Breast epithelium (tissue), 4 donors: ENCODE results near the gene PIAS1. TPM values are rescaled to one million over a fixed set of nuclear protein-coding genes. Genes with fewer than 3 reads are reported as not detected.
"Not testable (repeated sequence)": the region's sequence is repeated elsewhere in the genome, so short reads cannot be mapped to it uniquely, and the experiment has no call there.

ENCODE experiments used
- DNase-seq, 2 donors: peaks; one replicate each; pipeline ENCODE4 v3.0.0-alpha.2; 2019; ENCODE audit warnings: low spot score in 2 of 2
- H3K27ac ChIP-seq, 2 donors: fragments of 200-600 bp; sonication (generic) in 1 of 2; one replicate each; pipeline ENCODE4 v1.5.1; 2016 to 2019; ENCODE audit warnings: mild to moderate bottlenecking in 1 of 2
- H3K27me3 ChIP-seq, 2 donors: fragments of 200-600 bp; sonication (generic) in 1 of 2; one replicate each; pipeline versions ENCODE4 v1.5.1 to v1.6.0; 2017 to 2019; ENCODE audit warnings: control low read depth in 1 of 2, mild to moderate bottlenecking in 1 of 2
- H3K36me3 ChIP-seq: fragments of 200-600 bp; one replicate; pipeline ENCODE4 v1.5.1; 2019
- H3K4me1 ChIP-seq, 2 donors: fragments of 200-600 bp; sonication (generic); one replicate each; pipeline ENCODE4 v1.5.1; 2016 to 2019; ENCODE audit warnings: control low read depth in 1 of 2
- H3K4me3 ChIP-seq, 3 donors: fragments of 200-600 bp; sonication (generic); 1 replicate in 2 of 3; 2 replicates in 1 of 3; pipeline ENCODE4 v1.5.1; 2016 to 2019; ENCODE audit warnings: mild to moderate bottlenecking in 3 of 3, moderate library complexity in 2 of 3
- H3K9me3 ChIP-seq, 2 donors: fragments of 200-600 bp; sonication (generic) in 1 of 2; one replicate each; pipeline ENCODE4 v1.5.1; 2016 to 2019; ENCODE audit warnings: control low read depth in 1 of 2
- POLR2A ChIP-seq: fragments of 450-650 bp; IDR thresholded peaks from one replicate; pipeline ENCODE4 v1.6.1; 2016; ENCODE audit warnings: antibody characterized with exemption, mild to moderate bottlenecking, moderate library complexity
- POLR2AphosphoS5 ChIP-seq, 3 donors: sonication (generic); formaldehyde crosslinking; IDR thresholded peaks; one replicate each; pipeline ENCODE4 v1.6.1; 2017; ENCODE audit warnings: antibody characterized with exemption in 3 of 3
- intact Hi-C: fragments of 100-400 bp; cut with DNase I; formaldehyde crosslinking; loops from one replicate; pipeline ENCODE4 v1.15.1; 2023; ENCODE audit warnings: low total_unique reads
- total RNA-seq, 3 donors: library from RNA; depleted of rRNA; stranded (reverse); fragments of >200 nt; gene quantifications; one replicate each; pipeline ENCODE4 v1.1.0, GENCODE V29; 2016
- TF ChIP-seq, protein P1 (sequence below), 3 donors: fragments of 450-650 bp; IDR thresholded peaks; one replicate each; pipeline ENCODE4 v1.5.1; 2016 to 2017; ENCODE audit warnings: antibody characterized with exemption in 3 of 3, mild to moderate bottlenecking in 3 of 3, moderate library complexity in 3 of 3

The PIAS1 gene
- total RNA-seq, 3 donors from 2014 or later: 43.9 to 77.4 (median 57.1) TPM

- intact Hi-C loops: no loop called here
- H3K27me3 ChIP-seq: no peaks in the 10 kb centered on the region
- no peaks in the 10 kb centered on the region for H3K36me3 ChIP-seq
- TF ChIP-seq POLR2A (no peak), POLR2AphosphoS5 (IDR thresholded peaks at IDR 0.05) (no peak)
- TF ChIP-seq, protein P1, sequence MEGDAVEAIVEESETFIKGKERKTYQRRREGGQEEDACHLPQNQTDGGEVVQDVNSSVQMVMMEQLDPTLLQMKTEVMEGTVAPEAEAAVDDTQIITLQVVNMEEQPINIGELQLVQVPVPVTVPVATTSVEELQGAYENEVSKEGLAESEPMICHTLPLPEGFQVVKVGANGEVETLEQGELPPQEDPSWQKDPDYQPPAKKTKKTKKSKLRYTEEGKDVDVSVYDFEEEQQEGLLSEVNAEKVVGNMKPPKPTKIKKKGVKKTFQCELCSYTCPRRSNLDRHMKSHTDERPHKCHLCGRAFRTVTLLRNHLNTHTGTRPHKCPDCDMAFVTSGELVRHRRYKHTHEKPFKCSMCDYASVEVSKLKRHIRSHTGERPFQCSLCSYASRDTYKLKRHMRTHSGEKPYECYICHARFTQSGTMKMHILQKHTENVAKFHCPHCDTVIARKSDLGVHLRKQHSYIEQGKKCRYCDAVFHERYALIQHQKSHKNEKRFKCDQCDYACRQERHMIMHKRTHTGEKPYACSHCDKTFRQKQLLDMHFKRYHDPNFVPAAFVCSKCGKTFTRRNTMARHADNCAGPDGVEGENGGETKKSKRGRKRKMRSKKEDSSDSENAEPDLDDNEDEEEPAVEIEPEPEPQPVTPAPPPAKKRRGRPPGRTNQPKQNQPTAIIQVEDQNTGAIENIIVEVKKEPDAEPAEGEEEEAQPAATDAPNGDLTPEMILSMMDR (IDR thresholded peaks at IDR 0.05): no peak
- DNase-seq: no peak
- no peak overlapping the region for H3K4me3 ChIP-seq
- H3K9me3 ChIP-seq: no peaks in the 10 kb centered on the region
- no peak overlapping the region for H3K27ac ChIP-seq
- no peaks in the 10 kb centered on the region for H3K4me1 ChIP-seq
Measured at GRCh38 chr15:68166847-68167246, 112.7 kb downstream of the PIAS1 start.

DNA sequence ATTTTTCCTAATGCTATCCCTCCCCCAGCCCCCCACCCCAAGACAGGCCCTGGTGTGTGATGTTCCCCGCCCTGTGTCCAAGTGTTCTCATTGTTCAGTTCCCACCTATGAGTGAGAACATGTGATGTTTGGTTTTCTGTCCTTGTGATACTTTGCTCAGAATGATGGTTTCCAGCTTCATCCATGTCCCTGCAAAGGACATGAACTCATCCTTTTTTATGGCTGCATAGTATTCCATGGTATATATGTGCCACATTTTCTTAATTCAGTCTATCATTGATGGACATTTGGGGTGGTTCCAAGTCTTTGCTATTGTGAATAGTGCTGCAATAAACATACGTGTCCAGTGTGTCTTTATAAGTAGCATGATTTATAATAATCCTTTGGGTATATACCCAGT, 117.9 kb downstream of the PIAS1 start:
- H3K4me1 ChIP-seq, intact Hi-C loops, H3K36me3 ChIP-seq, H3K27me3 ChIP-seq, H3K27ac ChIP-seq, H3K9me3 ChIP-seq, DNase-seq, H3K4me3 ChIP-seq: not testable (repeated sequence)

GRCh38 chr15:68173119-68173518, 119.0 kb downstream of the PIAS1 start:
- no peaks in the 10 kb centered on the region for H3K9me3 ChIP-seq
- no peak for DNase-seq
- H3K36me3 ChIP-seq: no peaks in the 10 kb centered on the region
- intact Hi-C loops: no loop called here
- H3K4me1 ChIP-seq: no peaks in the 10 kb centered on the region
- H3K4me3 ChIP-seq: no peak overlapping the region
- no peaks in the 10 kb centered on the region for H3K27me3 ChIP-seq
- TF ChIP-seq POLR2A: no peak
- TF ChIP-seq, protein P1 (IDR thresholded peaks at IDR 0.05): no peak
- TF ChIP-seq POLR2AphosphoS5 (IDR thresholded peaks at IDR 0.05): no peak
- H3K27ac ChIP-seq: no peak overlapping the region

GRCh38 chr15:68175526-68175925, 121.4 kb downstream of the PIAS1 start:
- Histone ChIP-seq H3K36me3 (no peaks in the 10 kb centered on the region), H3K4me1 (no peaks in the 10 kb centered on the region), H3K9me3 (no peaks in the 10 kb centered on the region), H3K27ac (no peak overlapping the region), H3K27me3 (no peaks in the 10 kb centered on the region), H3K4me3 (no peak overlapping the region)
- TF ChIP-seq, protein P1 (IDR thresholded peaks at IDR 0.05): no peak
- TF ChIP-seq POLR2A (no peak), POLR2AphosphoS5 (IDR thresholded peaks at IDR 0.05) (no peak)
- no peak for DNase-seq
- intact Hi-C loops: no loop called here

- no peak for DNase-seq
- Histone ChIP-seq H3K4me3 (no peak overlapping the region), H3K27me3 (no peaks in the 10 kb centered on the region), H3K27ac (no peak overlapping the region), H3K4me1 (no peaks in the 10 kb centered on the region), H3K36me3 (no peaks in the 10 kb centered on the region), H3K9me3 (no peaks in the 10 kb centered on the region)
- TF ChIP-seq POLR2A (no peak), POLR2AphosphoS5 (IDR thresholded peaks at IDR 0.05) (no peak)
- TF ChIP-seq, protein P1 (IDR thresholded peaks at IDR 0.05): no peak
- intact Hi-C loops: no loop called here
Measured at GRCh38 chr15:68176601-68177000, 122.5 kb downstream of the PIAS1 start.

GRCh38 chr15:68177742-68178141, 123.6 kb downstream of the PIAS1 start:
- Histone ChIP-seq H3K27me3 (no peaks in the 10 kb centered on the region), H3K36me3 (no peaks in the 10 kb centered on the region), H3K4me3 (no peak overlapping the region), H3K9me3 (no peaks in the 10 kb centered on the region), H3K27ac (no peak overlapping the region), H3K4me1 (no peaks in the 10 kb centered on the region)
- intact Hi-C loops: no loop called here
- TF ChIP-seq, protein P1 (IDR thresholded peaks at IDR 0.05): no peak
- TF ChIP-seq POLR2A (no peak), POLR2AphosphoS5 (IDR thresholded peaks at IDR 0.05) (no peak)
- DNase-seq: no peak
